C4-2B (cell line): ENCODE measurements around the gene SYCP1.

Experiments
- H3K27ac ChIP-seq: fragments of 450-650 bp; 2 replicates; pipeline ENCODE4 v1.5.1; 2017
- ZFX ChIP-seq: fragments of 450-650 bp; IDR thresholded peaks from 2 replicates; pipeline ENCODE4 v1.6.1; 2017
- TF ChIP-seq, protein P1 (sequence below): fragments of 450-650 bp; conservative IDR thresholded peaks from 2 replicates; pipeline ENCODE4 v1.5.1; 2017; ENCODE audit warnings: mild to moderate bottlenecking

Gene SYCP1

GRCh38 chr1:115035652-115036051, 181.0 kb downstream of the SYCP1 start:
- no peak overlapping the region for H3K27ac ChIP-seq
- no peak for TF ChIP-seq ZFX
- TF ChIP-seq, protein P1, sequence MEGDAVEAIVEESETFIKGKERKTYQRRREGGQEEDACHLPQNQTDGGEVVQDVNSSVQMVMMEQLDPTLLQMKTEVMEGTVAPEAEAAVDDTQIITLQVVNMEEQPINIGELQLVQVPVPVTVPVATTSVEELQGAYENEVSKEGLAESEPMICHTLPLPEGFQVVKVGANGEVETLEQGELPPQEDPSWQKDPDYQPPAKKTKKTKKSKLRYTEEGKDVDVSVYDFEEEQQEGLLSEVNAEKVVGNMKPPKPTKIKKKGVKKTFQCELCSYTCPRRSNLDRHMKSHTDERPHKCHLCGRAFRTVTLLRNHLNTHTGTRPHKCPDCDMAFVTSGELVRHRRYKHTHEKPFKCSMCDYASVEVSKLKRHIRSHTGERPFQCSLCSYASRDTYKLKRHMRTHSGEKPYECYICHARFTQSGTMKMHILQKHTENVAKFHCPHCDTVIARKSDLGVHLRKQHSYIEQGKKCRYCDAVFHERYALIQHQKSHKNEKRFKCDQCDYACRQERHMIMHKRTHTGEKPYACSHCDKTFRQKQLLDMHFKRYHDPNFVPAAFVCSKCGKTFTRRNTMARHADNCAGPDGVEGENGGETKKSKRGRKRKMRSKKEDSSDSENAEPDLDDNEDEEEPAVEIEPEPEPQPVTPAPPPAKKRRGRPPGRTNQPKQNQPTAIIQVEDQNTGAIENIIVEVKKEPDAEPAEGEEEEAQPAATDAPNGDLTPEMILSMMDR, result no peak

DNA sequence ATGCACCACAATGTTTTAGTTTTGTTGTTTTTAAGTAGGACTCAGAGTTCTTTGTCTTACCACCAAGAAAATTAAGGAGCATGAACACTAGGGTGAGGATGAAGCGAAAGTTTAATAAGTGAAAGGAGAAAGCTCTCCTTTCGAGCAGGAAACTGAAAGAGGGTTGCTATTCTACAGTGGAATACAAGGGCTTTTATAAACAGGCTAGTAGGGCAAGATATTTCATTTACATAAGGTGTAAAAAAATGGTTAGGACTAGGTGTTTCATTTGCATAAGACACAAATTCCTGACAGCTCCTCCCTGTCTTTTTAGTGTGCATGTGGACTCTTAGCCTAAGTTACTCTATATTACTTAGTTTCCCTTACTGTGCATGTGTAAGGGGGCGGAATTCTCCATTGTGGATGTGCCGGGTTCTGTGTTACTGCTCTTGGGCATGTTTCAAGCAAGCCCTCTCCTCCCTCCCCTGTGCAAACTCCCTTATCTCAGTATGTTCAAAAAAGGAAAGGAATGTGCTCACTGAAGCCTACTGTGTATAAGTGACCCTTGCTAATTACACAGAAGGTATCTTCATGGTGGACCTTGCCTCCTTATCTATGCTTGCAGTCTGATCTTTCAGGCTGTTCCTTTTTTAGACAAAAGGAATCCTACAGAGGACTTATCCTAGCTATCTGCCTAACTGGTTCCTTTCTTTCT, 182.3 kb downstream of the SYCP1 start:
- no peak overlapping the region for H3K27ac ChIP-seq
- TF ChIP-seq, protein P1, result no peak
- TF ChIP-seq ZFX, result no peak

GRCh38 chr1:115040501-115040900, 185.8 kb downstream of the SYCP1 start:
- no peak overlapping the region for H3K27ac ChIP-seq
- TF ChIP-seq, protein P1, result peak; percentile 32
- TF ChIP-seq ZFX, result no peak

DNA sequence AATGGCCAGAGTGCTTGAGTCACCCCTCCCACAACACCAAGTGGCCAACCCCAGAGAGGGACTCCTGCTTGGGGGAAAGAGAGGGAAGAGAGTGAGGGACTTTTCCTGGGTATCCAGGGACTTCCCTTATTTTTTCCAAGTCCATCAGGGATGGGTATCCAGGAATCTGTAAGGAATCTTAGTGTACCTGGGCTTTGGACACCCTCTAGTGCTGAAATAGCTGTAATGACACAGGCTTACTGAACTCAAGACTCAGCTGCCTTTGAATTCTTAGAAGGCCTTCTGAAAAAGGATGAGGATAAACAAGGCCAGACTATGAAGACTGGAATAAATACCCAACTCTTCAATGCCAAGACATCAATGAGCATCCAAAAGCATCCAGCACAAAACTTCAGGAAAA, 187.0 kb downstream of the SYCP1 start:
- TF ChIP-seq, protein P1, result peak; percentile 65
- no peak for TF ChIP-seq ZFX
- H3K27ac ChIP-seq, result no peak overlapping the region
